ENCODE data around the gene TEC.

TEC gene

GRCh38 chr4:48262484-48262883, 7.2 kb downstream of the TEC start:
- H3K9me3 Mint-ChIP-seq: no peaks in the 10 kb centered on the region
- no peaks in the 10 kb centered on the region for H3K4me1 Mint-ChIP-seq
- DNase-seq (ENCODE audit: low spot score in 2 of 2) (no peak), ATAC-seq (replicated peaks; ENCODE audit: extremely low read depth, poor library complexity, severe bottlenecking) (no peak)
- H3K27me3 Mint-ChIP-seq: peaks cover 35% of the 10 kb centered on the region
- no peak overlapping the region for H3K27ac Mint-ChIP-seq (ENCODE audit: low read depth)
- no peak overlapping the region for H3K4me3 Mint-ChIP-seq
- peaks cover 3% of the 10 kb centered on the region for H3K36me3 Mint-ChIP-seq (ENCODE audit: insufficient read depth)

DNA sequence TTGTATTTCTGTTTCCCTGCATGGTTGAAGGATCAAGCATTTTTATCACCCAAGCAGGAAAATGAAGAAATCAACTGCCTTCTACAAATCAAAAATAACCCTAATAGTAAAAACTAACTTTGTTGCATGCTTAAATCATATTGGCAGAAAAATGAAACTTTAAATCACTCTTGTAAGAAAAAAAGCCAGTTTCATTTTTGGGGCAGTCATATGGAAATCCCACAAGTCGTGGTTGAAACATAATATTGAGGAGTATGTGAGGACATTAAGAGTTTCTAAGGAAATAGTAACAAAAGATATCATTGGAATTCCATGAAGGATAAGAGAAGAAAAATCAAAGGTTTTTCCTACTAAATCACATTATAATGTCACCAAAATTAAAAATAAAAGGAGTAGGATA, 8.4 kb downstream of the TEC start:
- Mint-ChIP-seq H3K4me3 (no peak overlapping the region), H3K27me3 (peaks cover 35% of the 10 kb centered on the region), H3K27ac (ENCODE audit: low read depth) (no peak overlapping the region), H3K4me1 (no peaks in the 10 kb centered on the region), H3K9me3 (no peaks in the 10 kb centered on the region), H3K36me3 (ENCODE audit: insufficient read depth) (peaks cover 2% of the 10 kb centered on the region)
- ATAC-seq (replicated peaks; ENCODE audit: extremely low read depth, poor library complexity, severe bottlenecking) (no peak), DNase-seq (ENCODE audit: low spot score in 2 of 2) (no peak)

- Mint-ChIP-seq H3K27ac (ENCODE audit: low read depth) (no peak overlapping the region), H3K4me1 (no peaks in the 10 kb centered on the region), H3K4me3 (no peak overlapping the region), H3K27me3 (peaks cover 33% of the 10 kb centered on the region), H3K9me3 (no peaks in the 10 kb centered on the region), H3K36me3 (ENCODE audit: insufficient read depth) (no peaks in the 10 kb centered on the region)
- no peak for ATAC-seq (replicated peaks; ENCODE audit: extremely low read depth, poor library complexity, severe bottlenecking)
- DNase-seq (ENCODE audit: low spot score in 2 of 2): no peak
Measured at GRCh38 chr4:48259748-48260147, 9.9 kb downstream of the TEC start.

- DNase-seq (ENCODE audit: low spot score in 2 of 2) (no peak), ATAC-seq (replicated peaks; ENCODE audit: extremely low read depth, poor library complexity, severe bottlenecking) (no peak)
- peaks cover 25% of the 10 kb centered on the region for H3K27me3 Mint-ChIP-seq
- peak overlapping the region; percentile 5 for H3K27ac Mint-ChIP-seq (ENCODE audit: low read depth)
- no peak overlapping the region for H3K4me3 Mint-ChIP-seq
- H3K9me3 Mint-ChIP-seq: no peaks in the 10 kb centered on the region
- H3K36me3 Mint-ChIP-seq (ENCODE audit: insufficient read depth): no peaks in the 10 kb centered on the region
- H3K4me1 Mint-ChIP-seq: no peaks in the 10 kb centered on the region
Measured at GRCh38 chr4:48258845-48259397, 10.7 kb downstream of the TEC start.

GRCh38 chr4:48255959-48256342, 13.7 kb downstream of the TEC start:
- ATAC-seq (replicated peaks; ENCODE audit: extremely low read depth, poor library complexity, severe bottlenecking): no peak
- Mint-ChIP-seq H3K27ac (ENCODE audit: low read depth) (no peak overlapping the region), H3K9me3 (no peaks in the 10 kb centered on the region), H3K36me3 (ENCODE audit: insufficient read depth) (peaks cover 5% of the 10 kb centered on the region), H3K4me3 (no peak overlapping the region), H3K27me3 (peaks cover 9% of the 10 kb centered on the region), H3K4me1 (no peaks in the 10 kb centered on the region)
- DNase-seq (ENCODE audit: low spot score in 2 of 2): no peak

DNA sequence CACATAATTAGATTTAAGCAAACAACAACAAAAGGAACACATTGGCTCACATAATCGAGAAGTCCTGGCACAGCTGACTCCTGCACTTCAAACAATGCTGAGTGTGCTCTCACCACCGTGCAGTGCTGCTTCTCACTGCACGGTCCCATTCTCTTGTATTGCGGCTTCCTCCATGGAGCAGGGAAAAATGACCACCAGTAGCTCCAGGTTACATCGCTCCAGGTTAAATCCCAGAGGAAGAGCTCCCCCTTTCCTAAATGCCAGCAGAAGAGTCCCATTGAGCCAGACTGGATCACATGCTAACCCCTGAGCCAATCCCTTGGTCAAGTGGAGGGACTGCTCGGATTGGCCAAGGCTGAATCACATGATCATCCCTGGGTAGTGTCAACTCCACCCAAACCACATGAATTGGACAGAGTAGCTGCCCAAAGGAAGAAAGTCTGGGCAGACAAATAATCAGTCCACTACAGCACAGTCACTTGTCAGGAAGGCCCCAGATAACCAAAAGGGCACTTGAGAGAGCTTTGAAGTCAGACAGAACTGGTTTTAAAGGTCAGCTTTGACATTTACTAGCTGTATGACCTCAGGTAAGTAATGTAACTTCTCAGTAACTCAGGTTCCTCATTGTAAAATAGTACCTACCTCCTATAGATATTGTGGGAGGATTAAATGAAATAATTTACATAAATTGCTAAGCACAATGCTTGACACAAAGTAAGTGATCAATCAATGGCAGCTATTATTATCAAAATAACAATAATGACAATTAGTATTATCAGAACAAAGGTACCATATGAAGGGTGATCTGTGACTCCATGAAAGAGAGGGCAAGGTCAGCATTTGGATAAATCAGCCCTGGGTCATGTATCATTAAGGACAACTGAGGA, 14.3 kb downstream of the TEC start:
- no peaks in the 10 kb centered on the region for H3K9me3 Mint-ChIP-seq
- peaks cover 5% of the 10 kb centered on the region for H3K36me3 Mint-ChIP-seq (ENCODE audit: insufficient read depth)

GRCh38 chr4:48254381-48255071, 15.1 kb downstream of the TEC start:
- ATAC-seq (replicated peaks; ENCODE audit: extremely low read depth, poor library complexity, severe bottlenecking) (no peak), DNase-seq (ENCODE audit: low spot score in 2 of 2) (no peak)
- Mint-ChIP-seq H3K4me1 (no peaks in the 10 kb centered on the region), H3K27ac (ENCODE audit: low read depth) (no peak overlapping the region), H3K4me3 (no peak overlapping the region), H3K9me3 (no peaks in the 10 kb centered on the region), H3K36me3 (ENCODE audit: insufficient read depth) (peaks cover 5% of the 10 kb centered on the region), H3K27me3 (peaks cover 9% of the 10 kb centered on the region)

More for the DNA sequence above, 14.3 kb downstream of the TEC start:
- Mint-ChIP-seq H3K27ac (ENCODE audit: low read depth) (no peak overlapping the region), H3K27me3 (peaks cover 9% of the 10 kb centered on the region), H3K4me1 (no peaks in the 10 kb centered on the region), H3K4me3 (no peak overlapping the region)
- no peak for DNase-seq (ENCODE audit: low spot score in 2 of 2)
- no peak for ATAC-seq (replicated peaks; ENCODE audit: extremely low read depth, poor library complexity, severe bottlenecking)

GRCh38 chr4:48252313-48252712, 17.3 kb downstream of the TEC start:
- DNase-seq (ENCODE audit: low spot score in 2 of 2) (no peak), ATAC-seq (replicated peaks; ENCODE audit: extremely low read depth, poor library complexity, severe bottlenecking) (no peak)
- Mint-ChIP-seq H3K27me3 (no peaks in the 10 kb centered on the region), H3K27ac (ENCODE audit: low read depth) (no peak overlapping the region), H3K4me3 (no peak overlapping the region), H3K9me3 (no peaks in the 10 kb centered on the region), H3K36me3 (ENCODE audit: insufficient read depth) (peaks cover 5% of the 10 kb centered on the region), H3K4me1 (no peaks in the 10 kb centered on the region)

GRCh38 chr4:48250980-48251379, 18.7 kb downstream of the TEC start:
- no peak overlapping the region for H3K27ac Mint-ChIP-seq (ENCODE audit: low read depth)
- H3K36me3 Mint-ChIP-seq (ENCODE audit: insufficient read depth): peaks cover 5% of the 10 kb centered on the region
- ATAC-seq (replicated peaks; ENCODE audit: extremely low read depth, poor library complexity, severe bottlenecking) (no peak), DNase-seq (ENCODE audit: low spot score in 2 of 2) (no peak)
- H3K4me1 Mint-ChIP-seq: no peaks in the 10 kb centered on the region
- no peaks in the 10 kb centered on the region for H3K9me3 Mint-ChIP-seq
- H3K4me3 Mint-ChIP-seq: no peak overlapping the region
- H3K27me3 Mint-ChIP-seq: no peaks in the 10 kb centered on the region

- Mint-ChIP-seq H3K36me3 (ENCODE audit: insufficient read depth) (peaks cover 5% of the 10 kb centered on the region), H3K9me3 (no peaks in the 10 kb centered on the region), H3K4me3 (no peak overlapping the region), H3K27ac (ENCODE audit: low read depth) (no peak overlapping the region), H3K27me3 (no peaks in the 10 kb centered on the region), H3K4me1 (no peaks in the 10 kb centered on the region)
- ATAC-seq (replicated peaks; ENCODE audit: extremely low read depth, poor library complexity, severe bottlenecking) (no peak), DNase-seq (ENCODE audit: low spot score in 2 of 2) (no peak)
Measured at GRCh38 chr4:48250343-48250742, 19.3 kb downstream of the TEC start.

GRCh38 chr4:48249378-48249777, 20.3 kb downstream of the TEC start:
- Mint-ChIP-seq H3K27me3 (peaks cover 3% of the 10 kb centered on the region), H3K36me3 (ENCODE audit: insufficient read depth) (peaks cover 5% of the 10 kb centered on the region)
- ATAC-seq (replicated peaks; ENCODE audit: extremely low read depth, poor library complexity, severe bottlenecking): no peak

DNA sequence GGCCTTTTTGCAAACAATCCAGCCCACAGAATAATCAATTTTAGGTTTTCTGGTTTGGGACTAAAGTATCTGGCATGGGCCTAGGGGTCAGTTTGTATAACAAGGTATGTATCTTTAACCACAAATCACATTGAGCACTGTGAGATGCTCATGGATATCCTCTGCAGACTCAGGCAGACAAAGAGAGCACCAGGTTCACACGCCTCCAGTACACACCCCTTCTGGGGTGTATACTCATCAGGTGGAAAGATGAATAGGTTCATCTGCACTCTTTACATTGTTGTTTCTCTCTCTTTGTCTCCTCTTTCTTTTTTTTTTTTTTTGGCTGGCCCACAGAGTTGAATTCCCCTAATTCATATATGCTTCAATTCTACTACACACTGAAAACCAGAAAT, 21.1 kb downstream of the TEC start:
- Mint-ChIP-seq H3K27me3 (peaks cover 10% of the 10 kb centered on the region), H3K4me1 (no peaks in the 10 kb centered on the region), H3K9me3 (no peaks in the 10 kb centered on the region), H3K27ac (ENCODE audit: low read depth) (no peak overlapping the region), H3K4me3 (no peak overlapping the region), H3K36me3 (ENCODE audit: insufficient read depth) (peaks cover 5% of the 10 kb centered on the region)
- ATAC-seq (replicated peaks; ENCODE audit: extremely low read depth, poor library complexity, severe bottlenecking): no peak
- DNase-seq (ENCODE audit: low spot score in 2 of 2): no peak

More at GRCh38 chr4:48249378-48249777, 20.3 kb downstream of the TEC start:
- Mint-ChIP-seq H3K4me3 (no peak overlapping the region), H3K9me3 (no peaks in the 10 kb centered on the region), H3K27ac (ENCODE audit: low read depth) (no peak overlapping the region), H3K4me1 (no peaks in the 10 kb centered on the region)
- DNase-seq (ENCODE audit: low spot score in 2 of 2): no peak
